ENCODE data around the gene TIMM10B.
A peak's percentile ranks its signal among the peaks of the same experiment; 100 is the strongest.
"Not testable (repeated sequence)": the region's sequence is repeated elsewhere in the genome, so short reads cannot be mapped to it uniquely, and the experiment has no call there.

Gene TIMM10B

DNA sequence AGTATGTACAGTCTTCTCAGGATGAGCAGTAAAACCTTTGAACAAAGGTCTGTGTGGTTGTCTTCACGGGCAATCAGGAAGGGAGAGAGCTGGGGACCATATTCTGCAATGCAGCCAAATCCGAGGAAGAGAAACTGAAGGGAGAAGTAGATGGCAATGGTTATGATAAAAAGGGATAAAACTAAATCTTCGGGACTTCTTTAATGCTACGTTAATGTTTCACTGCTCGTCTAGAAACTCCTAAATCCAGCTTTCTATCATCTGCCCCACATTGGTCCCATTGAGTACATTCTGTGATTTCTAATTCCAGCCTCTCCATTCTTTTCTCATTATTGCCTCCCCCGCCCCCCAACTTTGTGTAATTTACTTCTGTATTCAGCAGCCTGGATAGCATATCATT, 1.7 kb downstream of the TIMM10B start:
- H3K27me3 Mint-ChIP-seq, result no peaks in the 10 kb centered on the region
- ATAC-seq, result no peak
- H3K36me3 Mint-ChIP-seq, result peaks cover 15% of the 10 kb centered on the region
- H3K4me1 Mint-ChIP-seq, result peaks cover 40% of the 10 kb centered on the region
- H3K9me3 Mint-ChIP-seq, result no peaks in the 10 kb centered on the region
- H3K4me3 Mint-ChIP-seq, result peak overlapping the region; percentile 45
- H3K27ac Mint-ChIP-seq, result peak overlapping the region; percentile 93

DNA sequence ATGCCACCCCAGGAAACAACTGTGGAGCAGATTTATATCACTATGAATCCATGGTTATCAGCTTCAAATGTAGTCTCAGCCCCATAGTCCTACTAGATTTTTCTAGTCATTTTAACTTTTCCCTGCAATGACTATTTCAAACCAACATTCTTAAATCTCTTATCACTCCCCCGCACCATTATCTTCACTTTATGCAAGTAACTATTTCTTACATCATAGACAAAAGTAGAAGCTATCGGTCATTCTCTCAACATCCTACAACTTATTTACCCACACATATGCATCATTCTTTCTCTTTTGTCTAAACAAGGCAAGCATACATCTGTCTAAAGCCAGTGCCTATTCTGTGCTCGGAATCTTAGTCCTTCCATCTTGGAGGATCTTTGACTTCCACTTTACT, 4.4 kb downstream of the TIMM10B start:
- Mint-ChIP-seq H3K36me3 (peaks cover 20% of the 10 kb centered on the region), H3K27ac (no peak overlapping the region), H3K4me1 (peaks cover 20% of the 10 kb centered on the region), H3K27me3 (no peaks in the 10 kb centered on the region), H3K4me3 (no peak overlapping the region), H3K9me3 (no peaks in the 10 kb centered on the region)
- no peak for ATAC-seq

DNA sequence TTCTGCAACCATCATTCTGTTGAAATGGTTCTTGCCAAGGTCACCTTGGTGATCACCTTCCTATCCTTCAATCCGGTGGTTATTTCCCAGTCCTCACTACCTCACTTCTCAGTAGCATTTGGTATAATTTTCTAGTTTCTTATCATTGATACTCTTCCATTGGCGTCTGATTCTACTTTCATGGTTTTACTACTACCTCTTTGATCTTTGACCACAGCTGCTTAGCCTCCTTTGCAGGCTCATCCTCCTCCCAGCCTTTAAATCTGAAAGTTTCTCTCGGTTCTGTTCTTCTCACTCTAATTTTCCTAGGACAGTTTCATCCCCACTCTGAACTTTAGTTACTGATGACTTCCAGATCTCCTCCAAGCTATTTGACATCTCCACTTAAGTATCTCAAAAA, 5.0 kb downstream of the TIMM10B start:
- ATAC-seq, result no peak
- peaks cover 20% of the 10 kb centered on the region for H3K36me3 Mint-ChIP-seq
- H3K4me1 Mint-ChIP-seq, result peaks cover 14% of the 10 kb centered on the region
- no peaks in the 10 kb centered on the region for H3K9me3 Mint-ChIP-seq
- no peak overlapping the region for H3K27ac Mint-ChIP-seq
- no peaks in the 10 kb centered on the region for H3K27me3 Mint-ChIP-seq
- no peak overlapping the region for H3K4me3 Mint-ChIP-seq

DNA sequence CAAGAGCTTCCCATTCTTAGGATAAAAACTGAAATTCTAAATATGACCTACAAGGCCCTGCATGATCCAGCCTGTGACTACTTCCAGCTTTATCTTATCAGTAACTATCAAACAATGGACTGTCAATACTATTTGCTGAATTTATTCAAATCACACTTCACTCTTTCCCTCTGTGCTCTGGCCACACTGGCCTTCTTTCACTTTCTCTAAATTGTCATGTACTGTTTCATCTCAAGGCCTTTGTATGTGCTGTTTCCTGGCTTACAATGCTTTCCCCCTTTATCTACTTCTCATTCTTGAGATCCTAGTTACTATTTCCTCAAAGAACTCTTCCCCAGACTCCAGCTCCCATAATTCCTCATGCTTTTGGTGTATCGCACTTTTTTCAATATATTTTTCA, 5.6 kb downstream of the TIMM10B start:
- H3K4me1 Mint-ChIP-seq, result peaks cover 14% of the 10 kb centered on the region
- no peak for ATAC-seq

DNA sequence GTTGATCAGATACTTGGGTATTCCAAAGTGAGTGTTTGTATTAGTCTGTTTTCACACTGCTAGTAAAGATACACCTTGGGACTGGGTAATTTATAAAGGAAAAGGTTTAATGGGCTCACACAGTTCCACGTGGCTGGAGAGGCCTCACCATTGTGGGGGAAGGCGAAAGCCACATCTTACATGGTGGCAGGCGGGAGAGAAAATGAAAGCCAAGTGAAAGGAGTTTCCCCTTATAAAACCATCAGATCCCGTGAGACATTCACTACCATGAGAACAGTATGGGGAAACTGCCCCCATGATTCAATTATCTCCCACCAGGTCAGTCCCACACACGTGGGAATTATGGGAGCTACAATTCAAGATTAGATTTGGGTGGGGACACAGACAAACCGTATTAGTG, 7.0 kb downstream of the TIMM10B start:
- Mint-ChIP-seq H3K9me3 (no peaks in the 10 kb centered on the region), H3K4me1 (peaks cover 4% of the 10 kb centered on the region), H3K4me3 (no peak overlapping the region), H3K36me3 (peaks cover 25% of the 10 kb centered on the region), H3K27ac (no peak overlapping the region), H3K27me3 (no peaks in the 10 kb centered on the region)
- no peak for ATAC-seq

More for the DNA sequence above, 5.6 kb downstream of the TIMM10B start:
- H3K4me3 Mint-ChIP-seq, result no peak overlapping the region
- peaks cover 26% of the 10 kb centered on the region for H3K36me3 Mint-ChIP-seq
- H3K27ac Mint-ChIP-seq, result no peak overlapping the region
- no peaks in the 10 kb centered on the region for H3K27me3 Mint-ChIP-seq
- no peaks in the 10 kb centered on the region for H3K9me3 Mint-ChIP-seq

DNA sequence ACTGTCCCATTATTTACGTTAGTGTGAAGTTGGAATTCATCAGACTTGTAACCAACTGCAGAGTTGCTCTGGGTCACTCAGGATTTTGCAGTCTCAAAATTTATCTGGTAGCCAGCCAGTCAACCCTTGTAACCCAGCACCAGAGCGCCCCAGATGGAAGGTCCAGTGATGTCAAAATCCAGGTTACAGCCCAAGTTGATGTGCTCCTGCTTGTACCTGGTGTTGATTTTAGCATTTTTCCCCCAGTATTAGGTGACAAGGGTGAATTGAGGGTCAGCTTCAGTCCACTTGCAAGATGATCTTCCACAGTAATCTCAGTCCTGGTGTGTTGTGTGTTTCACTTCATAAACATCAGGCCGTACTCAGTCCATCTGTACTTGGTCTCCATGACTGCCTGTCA, 7.5 kb downstream of the TIMM10B start:
- ATAC-seq, result no peak
- no peaks in the 10 kb centered on the region for H3K4me1 Mint-ChIP-seq
- no peak overlapping the region for H3K4me3 Mint-ChIP-seq
- no peaks in the 10 kb centered on the region for H3K9me3 Mint-ChIP-seq
- H3K27me3 Mint-ChIP-seq, result no peaks in the 10 kb centered on the region
- peaks cover 27% of the 10 kb centered on the region for H3K36me3 Mint-ChIP-seq
- no peak overlapping the region for H3K27ac Mint-ChIP-seq

DNA sequence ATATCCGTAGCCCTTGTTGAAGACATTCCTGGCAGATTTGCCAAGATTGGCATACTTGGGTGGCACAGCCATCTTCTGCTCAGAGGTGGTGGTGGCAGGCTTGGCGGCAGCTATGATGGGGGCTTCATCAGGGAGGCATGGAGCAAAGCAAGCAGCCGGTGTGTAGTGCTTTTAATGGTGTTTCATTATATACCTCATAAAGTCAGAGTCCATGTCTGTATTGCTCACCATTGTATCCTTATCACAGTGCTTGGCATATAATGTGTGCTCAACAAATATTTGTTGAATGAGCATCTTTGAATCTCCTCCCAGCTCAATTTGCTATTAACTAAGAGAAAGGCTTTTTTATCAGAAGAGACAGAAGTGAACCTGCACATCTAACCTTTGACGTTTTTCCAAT, 8.0 kb downstream of the TIMM10B start:
- Mint-ChIP-seq H3K36me3 (peaks cover 28% of the 10 kb centered on the region), H3K27ac (no peak overlapping the region), H3K9me3 (no peaks in the 10 kb centered on the region), H3K4me3 (no peak overlapping the region), H3K4me1 (no peaks in the 10 kb centered on the region), H3K27me3 (no peaks in the 10 kb centered on the region)
- ATAC-seq, result no peak

DNA sequence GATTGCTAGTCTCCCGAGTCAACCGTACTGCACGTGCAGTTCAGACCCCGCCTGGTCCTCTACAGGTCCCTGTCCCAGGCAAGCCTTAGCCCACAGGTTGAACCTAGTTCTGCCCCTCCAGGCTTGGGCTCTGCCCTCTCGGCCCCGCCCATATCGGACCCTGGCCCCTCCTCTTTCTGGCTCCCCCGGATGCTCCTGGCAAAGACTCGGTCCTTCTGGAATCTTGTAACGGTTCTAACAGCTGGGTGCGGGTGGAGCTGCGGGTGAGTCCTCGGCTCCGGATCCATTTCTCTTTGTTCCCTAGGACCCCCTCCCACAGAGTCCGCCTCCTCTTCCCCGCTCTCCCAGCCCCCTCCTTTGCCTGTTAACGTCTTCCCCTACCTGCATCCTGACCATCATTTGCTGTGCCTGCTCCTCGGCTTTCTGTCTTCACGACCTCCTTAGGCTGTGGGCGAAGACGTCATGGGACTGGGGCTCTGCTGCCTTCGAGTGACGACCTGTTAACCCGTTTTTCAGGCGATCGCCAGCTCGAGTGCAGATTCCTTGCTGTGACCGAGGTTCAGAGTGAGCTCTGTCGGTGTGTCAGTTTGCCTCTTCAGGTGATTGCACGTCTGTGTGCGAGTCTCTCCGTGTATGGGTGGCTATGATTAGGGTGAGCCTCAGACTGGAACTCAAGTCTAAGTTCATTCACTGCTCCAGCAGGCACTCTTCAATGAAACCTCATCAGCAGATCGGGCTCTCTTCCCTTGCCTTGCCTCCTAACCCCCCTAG, 16.0 kb downstream of the TIMM10B start, which contains the start of gene DNHD1:
TSS of gene DNHD1 (plus strand) at position 212 of the 771 bp plus-strand sequence. CDS start 936 bp downstream, outside the sequence.
- Mint-ChIP-seq H3K27ac (no peak within 1 kb of the TSS), H3K4me3 (no peak within 1 kb of the TSS), H3K27me3 (no peaks in the 10 kb centered on the region), H3K4me1 (no peaks in the 10 kb centered on the region), H3K36me3 (peaks cover 44% of the 10 kb centered on the region), H3K9me3 (no peaks in the 10 kb centered on the region)
- no peak for ATAC-seq

DNA sequence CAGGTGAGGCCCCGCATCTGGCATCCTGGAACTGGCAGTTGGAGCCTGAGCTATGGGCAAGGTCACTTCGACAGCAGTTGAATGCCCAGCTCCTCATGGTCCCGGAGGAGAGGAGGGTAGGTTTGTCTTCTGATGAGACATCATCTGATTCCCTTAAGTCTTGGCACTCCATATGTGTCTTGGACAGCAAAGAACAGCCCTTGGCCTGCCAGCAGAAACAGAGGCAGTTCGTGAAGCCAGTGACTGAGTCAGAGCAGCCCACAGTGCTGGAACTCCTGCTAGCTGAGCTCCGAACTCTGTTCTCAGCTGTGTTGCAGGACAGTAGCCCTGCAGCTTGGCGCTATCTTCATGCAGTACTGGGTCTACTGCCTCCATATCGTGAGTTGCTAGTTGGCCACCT, 16.8 kb downstream of the TIMM10B start:
- Mint-ChIP-seq H3K4me1 (no peaks in the 10 kb centered on the region), H3K27ac (no peak overlapping the region), H3K9me3 (no peaks in the 10 kb centered on the region), H3K36me3 (peaks cover 44% of the 10 kb centered on the region), H3K4me3 (no peak overlapping the region), H3K27me3 (no peaks in the 10 kb centered on the region)
- no peak for ATAC-seq

DNA sequence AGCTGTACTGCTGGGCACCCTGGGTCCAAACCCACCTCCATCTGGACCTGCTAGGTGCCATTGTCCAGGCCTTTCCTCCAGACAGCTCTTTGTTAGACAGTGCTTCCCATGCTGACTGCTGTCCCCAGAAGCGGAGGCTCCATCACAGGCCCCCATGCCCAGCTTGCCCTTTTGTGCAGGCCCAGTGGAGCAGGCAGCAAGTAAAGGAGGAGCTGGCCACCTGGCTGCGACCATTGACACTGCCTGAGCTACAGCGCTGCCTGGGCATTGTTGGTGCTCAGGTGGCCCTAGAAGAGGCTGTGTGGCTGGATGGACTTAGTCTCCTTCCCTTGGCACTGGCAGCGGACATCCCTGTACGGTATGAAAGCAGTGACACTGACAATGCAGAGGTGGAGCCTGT, 17.2 kb downstream of the TIMM10B start:
- H3K27me3 Mint-ChIP-seq, result no peaks in the 10 kb centered on the region
- peaks cover 44% of the 10 kb centered on the region for H3K36me3 Mint-ChIP-seq
- no peaks in the 10 kb centered on the region for H3K4me1 Mint-ChIP-seq

DNA sequence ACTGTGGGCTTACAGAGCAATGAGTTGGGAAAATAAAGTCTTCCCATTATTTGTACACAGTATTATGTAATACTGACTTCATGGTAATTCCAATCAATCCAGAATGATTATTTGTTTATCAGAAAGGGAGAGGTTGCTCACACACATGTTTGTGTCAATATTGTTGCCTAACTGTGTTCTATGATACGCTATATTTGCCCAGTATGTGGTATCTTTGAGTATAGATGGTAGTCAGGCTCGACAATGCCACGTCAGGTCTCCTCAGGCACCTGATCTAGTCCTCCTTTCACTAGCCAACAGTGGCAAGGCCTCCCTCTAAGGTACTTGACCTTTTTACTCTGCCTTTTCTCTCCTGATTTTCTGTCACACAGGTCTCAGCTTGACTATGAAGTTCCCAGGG, 21.1 kb downstream of the TIMM10B start:
- Mint-ChIP-seq H3K27ac (no peak overlapping the region), H3K4me1 (no peaks in the 10 kb centered on the region), H3K4me3 (no peak overlapping the region), H3K27me3 (no peaks in the 10 kb centered on the region), H3K36me3 (peaks cover 36% of the 10 kb centered on the region), H3K9me3 (no peaks in the 10 kb centered on the region)
- no peak for ATAC-seq

More for the DNA sequence above, 17.2 kb downstream of the TIMM10B start:
- H3K4me3 Mint-ChIP-seq, result no peak overlapping the region
- H3K9me3 Mint-ChIP-seq, result no peaks in the 10 kb centered on the region
- ATAC-seq, result no peak
- no peak overlapping the region for H3K27ac Mint-ChIP-seq

DNA sequence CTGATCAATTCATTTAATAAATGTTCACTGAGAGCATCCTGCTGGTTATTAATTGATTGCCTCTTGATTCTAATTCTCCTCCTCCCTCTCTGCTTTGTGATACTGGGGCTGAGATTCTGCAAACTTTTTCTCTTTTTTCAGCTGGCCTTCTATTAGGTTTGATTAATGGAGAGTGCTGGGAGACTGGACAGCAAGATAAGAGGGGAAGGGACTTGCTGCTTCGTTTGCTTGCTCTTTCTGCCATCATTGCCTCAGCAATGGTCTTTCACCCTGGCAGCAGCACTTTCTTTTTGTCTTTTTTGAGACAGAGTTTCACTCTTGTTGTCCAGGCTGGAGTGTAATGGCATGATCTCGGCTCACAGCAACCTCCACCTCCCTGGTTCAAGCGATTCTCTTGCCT, 22.9 kb downstream of the TIMM10B start:
- Mint-ChIP-seq H3K27ac (no peak overlapping the region), H3K27me3 (no peaks in the 10 kb centered on the region), H3K4me1 (no peaks in the 10 kb centered on the region), H3K4me3 (no peak overlapping the region), H3K9me3 (no peaks in the 10 kb centered on the region), H3K36me3 (peaks cover 43% of the 10 kb centered on the region)
- no peak for ATAC-seq

DNA sequence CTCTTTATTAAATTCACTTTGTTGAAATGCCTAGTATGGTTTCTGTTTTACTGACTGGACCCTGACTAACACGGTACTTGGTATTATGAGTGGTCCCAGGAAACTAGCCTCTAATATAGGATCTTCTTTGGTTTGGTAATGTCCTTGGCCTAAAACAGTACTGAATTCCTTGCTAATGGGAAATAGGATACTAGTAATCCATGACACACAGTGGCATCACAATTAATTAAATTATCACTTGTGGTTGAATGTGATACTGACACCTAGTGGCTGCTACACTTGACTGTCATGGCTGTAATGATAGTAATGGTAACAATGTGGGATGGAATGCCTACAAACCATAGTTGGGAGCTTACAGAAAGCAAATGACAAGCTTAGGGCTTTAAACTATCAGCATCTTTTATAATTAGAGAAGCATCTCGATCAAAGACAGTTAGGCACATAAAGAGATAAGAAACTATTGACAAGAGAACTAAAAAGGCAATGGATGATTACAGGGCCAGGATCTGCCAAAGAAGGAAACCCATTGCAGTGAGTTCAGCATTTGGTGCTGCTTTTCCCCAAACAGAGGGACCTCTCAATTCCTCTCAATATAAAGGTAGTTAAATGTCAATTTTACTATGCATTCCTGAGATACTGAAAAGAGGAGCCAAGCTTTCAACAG, 24.4 kb downstream of the TIMM10B start:
- Mint-ChIP-seq H3K36me3 (peaks cover 40% of the 10 kb centered on the region), H3K9me3 (no peaks in the 10 kb centered on the region), H3K27me3 (no peaks in the 10 kb centered on the region), H3K27ac (no peak overlapping the region), H3K4me3 (no peak overlapping the region), H3K4me1 (no peaks in the 10 kb centered on the region)
- no peak for ATAC-seq

DNA sequence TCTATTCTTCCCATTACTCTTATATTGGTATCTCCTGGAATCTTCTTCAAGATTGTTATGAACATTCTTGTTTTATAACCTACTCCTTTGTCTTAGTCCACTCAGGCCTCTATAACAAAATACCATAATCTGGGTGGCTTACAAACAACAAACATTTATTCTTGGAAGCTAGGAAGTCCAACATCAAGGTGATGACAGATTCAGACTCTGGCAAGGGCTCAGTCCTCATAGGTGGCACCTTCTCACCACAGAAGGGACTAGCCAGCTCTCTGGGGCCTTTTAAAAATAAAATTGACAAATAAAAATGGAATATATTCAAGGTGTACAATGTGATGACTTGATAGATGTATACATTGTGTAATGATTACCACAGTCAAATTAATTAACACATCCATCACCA, 35.6 kb downstream of the TIMM10B start:
- peaks cover 89% of the 10 kb centered on the region for H3K36me3 Mint-ChIP-seq

DNA sequence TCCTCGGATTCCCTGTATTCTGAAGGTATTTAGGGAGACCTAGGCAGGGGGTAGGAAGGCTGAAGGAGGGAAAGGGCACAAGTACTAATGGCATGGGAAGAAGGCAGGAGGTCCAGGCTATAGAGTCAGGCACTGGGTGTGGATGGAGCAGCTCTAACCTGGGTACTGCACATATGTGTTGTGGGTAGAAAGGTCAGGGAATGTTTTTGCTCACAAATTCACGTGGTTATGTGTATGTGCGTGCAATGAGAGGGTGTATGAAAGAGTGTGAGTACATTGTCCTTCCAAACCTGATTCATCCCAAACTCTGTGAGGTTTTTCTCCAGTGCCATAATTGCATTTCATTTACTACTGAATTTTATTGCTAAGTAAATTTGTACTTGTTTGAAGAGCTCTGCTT, 39.0 kb downstream of the TIMM10B start:
- Mint-ChIP-seq H3K4me3 (no peak overlapping the region), H3K9me3 (no peaks in the 10 kb centered on the region), H3K27me3 (no peaks in the 10 kb centered on the region), H3K36me3 (peaks cover 73% of the 10 kb centered on the region), H3K4me1 (no peaks in the 10 kb centered on the region), H3K27ac (no peak overlapping the region)
- ATAC-seq, result no peak

More for the DNA sequence above, 35.6 kb downstream of the TIMM10B start:
- no peak overlapping the region for H3K4me3 Mint-ChIP-seq
- ATAC-seq, result no peak
- no peaks in the 10 kb centered on the region for H3K27me3 Mint-ChIP-seq
- no peak overlapping the region for H3K27ac Mint-ChIP-seq
- no peaks in the 10 kb centered on the region for H3K9me3 Mint-ChIP-seq
- H3K4me1 Mint-ChIP-seq, result no peaks in the 10 kb centered on the region

DNA sequence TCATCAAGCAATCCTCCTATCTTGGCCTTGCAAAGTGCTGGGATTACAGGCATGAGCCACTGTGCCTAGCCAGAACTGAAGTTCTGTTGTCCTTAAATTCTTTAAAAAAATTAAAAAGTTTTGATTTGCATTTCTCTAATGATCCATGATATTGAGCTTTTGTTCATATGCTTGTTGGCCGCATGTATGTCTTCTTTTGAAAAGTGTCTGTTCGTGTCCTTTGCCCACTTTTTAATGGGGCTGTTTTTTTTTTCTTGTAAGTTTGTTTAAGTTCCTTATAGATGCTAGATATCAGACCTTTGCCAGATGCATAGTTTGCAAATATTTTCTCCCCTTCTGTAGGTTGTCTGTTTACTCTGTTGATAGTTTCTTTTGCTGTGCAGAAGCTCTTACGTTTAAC, 40.6 kb downstream of the TIMM10B start:
- not testable (repeated sequence) for H3K27me3 Mint-ChIP-seq, H3K4me3 Mint-ChIP-seq, H3K27ac Mint-ChIP-seq, ATAC-seq, H3K9me3 Mint-ChIP-seq
- H3K4me1 Mint-ChIP-seq, result peaks cover 13% of the 10 kb centered on the region
- peaks cover 65% of the 10 kb centered on the region for H3K36me3 Mint-ChIP-seq

Measured in stimulated activated memory B cell treated with anti-CD40 and anti-IgM and Interleukin-4, amounts not matched to agents 10 μg/mL and 1 μg/mL and 100 μg/mL, for 72 hours (primary cell).